Measurements from ENCODE around the gene FAM237B. TPM values are rescaled to one million over a fixed set of nuclear protein-coding genes. Genes with fewer than 3 reads are reported as not detected.

FAM237B gene
- total and polyA plus RNA-seq, 8 donors: not detected

DNA sequence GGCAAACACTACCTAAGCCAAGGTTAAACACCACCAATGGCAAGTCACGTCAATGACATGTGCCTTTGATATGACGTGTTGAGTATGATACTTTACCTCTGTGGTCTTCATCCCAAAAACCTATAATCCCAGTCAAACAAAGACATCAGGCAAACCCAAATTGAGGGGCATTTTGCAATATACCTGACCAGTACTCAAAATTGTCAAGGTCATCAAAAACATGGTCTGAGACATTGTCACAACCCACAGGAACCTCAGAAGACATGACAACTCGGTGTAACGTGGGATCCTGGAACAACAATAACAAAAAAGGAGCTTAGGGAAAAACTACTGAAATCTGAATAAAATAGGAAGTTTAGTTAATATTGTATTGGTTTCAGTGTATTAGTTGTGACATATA lies 7.2 kb downstream of the FAM237B start:
- Histone ChIP-seq H3K27ac (no peak overlapping the region), H3K4me3 (no peak overlapping the region), H3K27me3 (peaks cover 0 to 7% (median 0%) of the 10 kb centered on the region in 4 donors), H3K9me3 (no peaks in the 10 kb centered on the region), H3K36me3 (no peaks in the 10 kb centered on the region), H3K4me1 (no peaks in the 10 kb centered on the region)
- no peak for DNase-seq
- TF ChIP-seq, protein P1, sequence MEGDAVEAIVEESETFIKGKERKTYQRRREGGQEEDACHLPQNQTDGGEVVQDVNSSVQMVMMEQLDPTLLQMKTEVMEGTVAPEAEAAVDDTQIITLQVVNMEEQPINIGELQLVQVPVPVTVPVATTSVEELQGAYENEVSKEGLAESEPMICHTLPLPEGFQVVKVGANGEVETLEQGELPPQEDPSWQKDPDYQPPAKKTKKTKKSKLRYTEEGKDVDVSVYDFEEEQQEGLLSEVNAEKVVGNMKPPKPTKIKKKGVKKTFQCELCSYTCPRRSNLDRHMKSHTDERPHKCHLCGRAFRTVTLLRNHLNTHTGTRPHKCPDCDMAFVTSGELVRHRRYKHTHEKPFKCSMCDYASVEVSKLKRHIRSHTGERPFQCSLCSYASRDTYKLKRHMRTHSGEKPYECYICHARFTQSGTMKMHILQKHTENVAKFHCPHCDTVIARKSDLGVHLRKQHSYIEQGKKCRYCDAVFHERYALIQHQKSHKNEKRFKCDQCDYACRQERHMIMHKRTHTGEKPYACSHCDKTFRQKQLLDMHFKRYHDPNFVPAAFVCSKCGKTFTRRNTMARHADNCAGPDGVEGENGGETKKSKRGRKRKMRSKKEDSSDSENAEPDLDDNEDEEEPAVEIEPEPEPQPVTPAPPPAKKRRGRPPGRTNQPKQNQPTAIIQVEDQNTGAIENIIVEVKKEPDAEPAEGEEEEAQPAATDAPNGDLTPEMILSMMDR (IDR thresholded peaks at IDR 0.05): no peak
- intact Hi-C loops (cut with DNase I): no loop called here
- FAIRE-seq: no peak
- ATAC-seq: no peak
- WGBS, 2 donors: 60 to 72% methylated on average over 4 of the region's 4 CpGs

- WGBS, 2 donors: 81 to 90% methylated on average over 2 of the region's 2 CpGs
- H3K4me3 ChIP-seq: no peak overlapping the region
- H3K9me3 ChIP-seq: no peaks in the 10 kb centered on the region
- no peaks in the 10 kb centered on the region for H3K36me3 ChIP-seq
- ATAC-seq (no peak), DNase-seq (no peak), FAIRE-seq (no peak)
- intact Hi-C loops (cut with DNase I): no loop called here
- no peak overlapping the region for H3K27ac ChIP-seq
- no peaks in the 10 kb centered on the region for H3K4me1 ChIP-seq
- TF ChIP-seq, protein P1 (IDR thresholded peaks at IDR 0.05): no peak
- H3K27me3 ChIP-seq: no peaks in the 10 kb centered on the region
Observed at GRCh38 chr7:90312745-90313144, 8.4 kb downstream of the FAM237B start.

DNA sequence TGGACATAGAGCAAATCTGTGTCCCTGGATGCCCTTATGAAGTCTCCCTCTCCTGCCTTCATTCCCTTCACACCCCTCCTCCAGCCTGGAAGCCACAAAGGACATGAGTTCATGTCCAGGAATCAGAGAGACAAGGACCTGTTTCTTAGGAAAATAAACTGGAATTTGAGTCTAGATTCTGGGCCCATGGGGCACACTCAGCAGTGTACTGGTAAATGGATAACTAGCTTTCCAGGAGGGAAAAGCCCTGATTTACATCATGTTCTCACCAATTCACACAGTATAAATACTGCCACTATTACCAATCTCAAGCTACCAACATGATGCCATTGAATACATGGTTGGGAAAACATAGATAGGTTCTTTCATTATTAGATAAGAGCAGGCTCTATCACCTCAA lies 9.9 kb downstream of the FAM237B start:
- no peaks in the 10 kb centered on the region for H3K9me3 ChIP-seq
- FAIRE-seq: no peak
- intact Hi-C loops (cut with DNase I): no loop called here
- DNase-seq: no peak
- H3K36me3 ChIP-seq: no peaks in the 10 kb centered on the region
- no peak overlapping the region for H3K27ac ChIP-seq
- no peak overlapping the region for H3K4me3 ChIP-seq
- TF ChIP-seq, protein P1 (IDR thresholded peaks at IDR 0.05): no peak
- no peaks in the 10 kb centered on the region for H3K4me1 ChIP-seq
- H3K27me3 ChIP-seq: no peaks in the 10 kb centered on the region
- no peak for ATAC-seq

DNA sequence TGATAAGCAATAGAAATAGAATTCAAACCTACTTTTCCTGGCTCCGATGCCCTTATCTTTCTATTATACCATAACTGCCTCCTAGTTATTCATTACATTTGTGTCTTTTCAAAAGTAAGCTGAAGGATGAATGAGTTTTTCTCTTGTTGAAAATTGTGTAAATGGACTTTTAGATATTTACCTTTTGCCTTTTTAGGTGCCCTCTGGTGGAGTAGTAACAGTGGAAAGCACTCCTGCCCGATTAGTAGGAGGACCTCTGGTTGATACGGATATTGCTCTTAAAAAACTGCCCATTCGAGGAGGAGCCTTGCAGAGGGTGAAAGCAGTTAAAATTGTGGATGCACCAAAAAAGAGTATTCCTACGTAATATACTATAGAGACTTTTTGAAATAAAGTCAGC lies 11.2 kb downstream of the FAM237B start:
- Histone ChIP-seq H3K4me1 (no peaks in the 10 kb centered on the region), H3K4me3 (no peak overlapping the region), H3K27me3 (no peaks in the 10 kb centered on the region), H3K27ac (no peak overlapping the region), H3K36me3 (no peaks in the 10 kb centered on the region), H3K9me3 (no peaks in the 10 kb centered on the region)
- FAIRE-seq (no peak), ATAC-seq (no peak), DNase-seq (no peak)
- TF ChIP-seq, protein P1 (IDR thresholded peaks at IDR 0.05): no peak
- 76 to 78% methylated on average over 5 of the region's 5 CpGs for WGBS, 2 donors
- intact Hi-C loops (cut with DNase I): no loop called here

DNA sequence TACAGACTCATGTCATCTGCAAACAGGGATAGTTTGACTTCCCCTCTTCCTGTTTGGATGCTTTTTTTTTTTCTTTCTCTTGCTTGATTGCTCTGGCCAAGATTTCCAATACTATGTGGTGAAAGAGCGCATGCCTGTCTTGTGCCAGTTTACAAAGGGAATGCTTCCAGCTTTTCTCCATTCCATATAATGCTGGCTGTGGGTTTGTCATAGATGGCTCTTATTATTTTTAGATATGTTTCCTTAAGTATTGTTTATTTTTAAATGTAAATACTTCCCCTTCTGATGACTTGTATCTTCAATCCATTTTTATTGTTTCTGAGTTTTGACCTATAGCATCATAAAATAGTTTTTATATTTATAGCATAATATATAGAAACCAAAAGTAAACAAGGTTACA lies 17.9 kb downstream of the FAM237B start:
- 91 to 95% methylated on average over 1 of the region's 1 CpG for WGBS, 2 donors

More for the DNA sequence above, 17.9 kb downstream of the FAM237B start:
- intact Hi-C loops (cut with DNase I): no loop called here
- FAIRE-seq (peak; percentile 71), ATAC-seq (no peak), DNase-seq (no peak)
- Histone ChIP-seq H3K9me3 (no peaks in the 10 kb centered on the region), H3K27me3 (no peaks in the 10 kb centered on the region), H3K4me1 (no peaks in the 10 kb centered on the region), H3K36me3 (no peaks in the 10 kb centered on the region), H3K27ac (no peak overlapping the region), H3K4me3 (no peak overlapping the region)
- TF ChIP-seq, protein P1 (IDR thresholded peaks at IDR 0.05): no peak
